ENCODE data around the gene FKBP14.

Gene FKBP14

DNA sequence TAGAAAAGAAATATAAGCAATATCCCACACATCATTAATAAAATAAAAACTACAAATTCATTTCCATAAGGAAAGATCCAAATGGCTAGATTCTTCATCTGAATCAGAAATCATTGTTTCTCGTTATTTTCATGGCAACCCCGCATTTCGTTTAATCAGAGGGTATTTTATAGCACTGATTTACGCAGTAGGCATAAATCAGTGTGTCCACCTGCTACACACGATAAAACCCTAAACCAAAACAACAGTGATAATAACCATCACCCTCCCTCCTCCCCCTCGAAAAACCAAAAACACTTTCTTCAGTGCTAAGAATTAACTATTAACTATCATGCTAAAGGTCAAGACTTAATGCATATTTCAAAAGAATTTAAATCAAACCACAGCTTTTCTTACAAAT is 16.5 kb downstream of the FKBP14 start:
- POLR2A ChIA-PET: no interaction called here
- DNase-seq (ENCODE audit: low read depth, low spot score): no peak
- no peak overlapping the region for H3K4me3 ChIP-seq (ENCODE audit: low read depth, low read length)
- TF ChIP-seq, protein P1, sequence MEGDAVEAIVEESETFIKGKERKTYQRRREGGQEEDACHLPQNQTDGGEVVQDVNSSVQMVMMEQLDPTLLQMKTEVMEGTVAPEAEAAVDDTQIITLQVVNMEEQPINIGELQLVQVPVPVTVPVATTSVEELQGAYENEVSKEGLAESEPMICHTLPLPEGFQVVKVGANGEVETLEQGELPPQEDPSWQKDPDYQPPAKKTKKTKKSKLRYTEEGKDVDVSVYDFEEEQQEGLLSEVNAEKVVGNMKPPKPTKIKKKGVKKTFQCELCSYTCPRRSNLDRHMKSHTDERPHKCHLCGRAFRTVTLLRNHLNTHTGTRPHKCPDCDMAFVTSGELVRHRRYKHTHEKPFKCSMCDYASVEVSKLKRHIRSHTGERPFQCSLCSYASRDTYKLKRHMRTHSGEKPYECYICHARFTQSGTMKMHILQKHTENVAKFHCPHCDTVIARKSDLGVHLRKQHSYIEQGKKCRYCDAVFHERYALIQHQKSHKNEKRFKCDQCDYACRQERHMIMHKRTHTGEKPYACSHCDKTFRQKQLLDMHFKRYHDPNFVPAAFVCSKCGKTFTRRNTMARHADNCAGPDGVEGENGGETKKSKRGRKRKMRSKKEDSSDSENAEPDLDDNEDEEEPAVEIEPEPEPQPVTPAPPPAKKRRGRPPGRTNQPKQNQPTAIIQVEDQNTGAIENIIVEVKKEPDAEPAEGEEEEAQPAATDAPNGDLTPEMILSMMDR (IDR thresholded peaks at IDR 0.05; ENCODE audit: insufficient read depth, low read length, missing control alignments): no peak
- CTCF ChIA-PET: interaction anchor here (0.9 kb wide), 1 partner anchor 60 kb away, joined by 3 read pairs; no protein-coding TSS in a partner anchor

DNA sequence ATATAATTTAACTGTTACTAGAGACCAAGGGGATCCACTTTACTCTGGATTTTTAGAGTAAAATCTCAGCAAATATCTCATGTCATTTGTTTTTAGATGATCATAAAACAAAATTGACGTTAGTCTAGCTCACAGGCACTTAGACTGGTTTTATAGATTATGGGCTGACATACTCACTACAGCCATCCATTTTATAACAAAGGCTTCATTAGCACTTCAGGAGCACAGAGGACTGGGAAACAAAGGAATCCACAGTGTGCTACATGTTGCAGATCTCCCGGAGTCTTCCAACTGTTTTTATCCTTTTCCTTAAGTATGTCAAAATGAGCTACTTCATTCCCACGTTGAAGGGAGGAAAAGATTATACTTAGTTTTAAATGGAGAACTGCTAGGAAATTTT is 21.0 kb downstream of the FKBP14 start:
- TF ChIP-seq, protein P1 (IDR thresholded peaks at IDR 0.05; ENCODE audit: insufficient read depth, low read length, missing control alignments): no peak
- ChIA-PET POLR2A (no interaction called here), CTCF (no interaction called here)
- DNase-seq (ENCODE audit: low read depth, low spot score): no peak
- no peak overlapping the region for H3K4me3 ChIP-seq (ENCODE audit: low read depth, low read length)

DNA sequence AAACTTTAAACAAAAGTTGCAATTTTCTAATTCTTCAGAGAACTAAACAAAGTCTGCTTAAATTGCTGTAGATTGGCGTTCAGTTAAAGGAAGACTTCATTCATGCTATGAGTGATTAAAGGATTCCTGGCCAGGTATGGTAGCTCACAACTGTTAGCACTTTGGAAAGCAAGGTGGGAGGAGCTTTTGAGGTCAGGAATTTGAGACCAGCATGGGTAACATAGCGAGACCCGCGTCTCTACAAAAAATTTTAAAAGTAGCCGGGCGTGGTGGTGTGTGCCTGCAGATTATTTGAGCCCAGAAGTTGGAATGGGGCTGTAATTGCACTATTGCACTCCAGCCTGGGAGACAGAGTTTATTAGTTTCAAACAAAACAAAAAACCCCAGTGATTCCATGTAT is 23.4 kb downstream of the FKBP14 start:
- POLR2A ChIA-PET: no interaction called here
- CTCF ChIA-PET: interaction anchor here (1.8 kb wide), 1 partner anchor 59 kb away, joined by 4 read pairs; no protein-coding TSS in a partner anchor
- no peak for DNase-seq (ENCODE audit: low read depth, low spot score)
- TF ChIP-seq, protein P1 (IDR thresholded peaks at IDR 0.05; ENCODE audit: insufficient read depth, low read length, missing control alignments): no peak
- H3K4me3 ChIP-seq (ENCODE audit: low read depth, low read length): no peak overlapping the region

DNA sequence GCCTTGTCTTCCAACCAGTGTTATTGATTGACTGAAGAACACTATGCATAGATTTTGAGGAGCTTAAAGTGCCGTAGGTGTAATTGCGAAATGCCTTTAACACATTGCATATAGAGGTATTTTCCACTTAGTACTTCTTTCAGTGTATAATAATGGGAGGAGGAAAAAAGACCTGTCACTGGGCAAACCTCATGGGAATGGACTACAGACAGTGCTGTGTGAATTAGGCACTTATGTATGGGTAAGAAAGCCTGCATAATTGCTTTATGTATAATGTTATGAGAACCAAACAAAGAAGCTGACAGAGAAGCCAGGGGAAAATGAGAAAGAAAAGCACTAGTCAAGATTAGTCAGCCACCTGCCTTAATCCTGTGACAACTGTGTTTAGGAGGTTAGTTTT is 24.5 kb downstream of the FKBP14 start:
- H3K4me3 ChIP-seq (ENCODE audit: low read depth, low read length): no peak overlapping the region
- POLR2A ChIA-PET: no interaction called here
- TF ChIP-seq, protein P1 (IDR thresholded peaks at IDR 0.05; ENCODE audit: insufficient read depth, low read length, missing control alignments): no peak
- DNase-seq (ENCODE audit: low read depth, low spot score): no peak
- CTCF ChIA-PET: no interaction called here

DNA sequence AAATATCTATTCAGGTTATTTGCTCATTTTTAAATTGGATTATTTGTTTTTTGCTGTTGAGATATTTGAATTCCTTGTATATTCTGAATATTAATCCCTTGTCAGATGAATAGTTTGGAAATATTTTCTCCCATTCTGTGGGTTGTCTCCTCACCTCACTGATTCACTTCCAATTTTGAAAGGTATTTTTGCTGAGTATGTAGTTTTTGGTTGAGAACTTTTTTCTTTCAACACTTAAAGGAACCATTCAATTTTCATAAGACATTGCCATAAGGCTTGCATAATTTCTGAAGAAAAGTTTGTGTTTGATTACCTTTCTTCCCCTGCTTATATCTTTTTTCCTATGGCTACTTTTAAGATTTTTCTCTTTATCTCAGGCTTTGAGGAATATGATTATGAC is 28.0 kb downstream of the FKBP14 start:
- CTCF ChIA-PET: no interaction called here
- TF ChIP-seq, protein P1 (IDR thresholded peaks at IDR 0.05; ENCODE audit: insufficient read depth, low read length, missing control alignments): no peak
- H3K4me3 ChIP-seq (ENCODE audit: low read depth, low read length): no peak overlapping the region
- DNase-seq (ENCODE audit: low read depth, low spot score): no peak
- POLR2A ChIA-PET: no interaction called here

DNA sequence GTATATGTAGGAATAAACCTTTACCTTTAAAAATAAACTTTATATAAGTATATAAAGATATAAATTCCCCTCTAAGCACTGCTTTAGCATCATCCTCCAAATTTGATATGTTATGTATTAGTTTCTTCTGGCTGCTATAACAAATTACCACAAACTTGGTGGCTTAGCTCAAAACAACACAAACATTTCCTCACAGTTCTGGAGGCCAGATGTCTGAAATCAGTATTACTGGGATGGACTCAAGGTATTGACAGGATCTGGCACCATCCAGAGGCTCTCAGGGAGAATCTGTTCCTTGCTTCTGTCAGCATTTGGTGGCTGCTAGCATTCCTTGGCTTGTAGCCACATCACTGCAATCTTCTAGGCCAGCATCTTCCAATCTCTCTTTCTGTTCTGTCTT is 30.2 kb downstream of the FKBP14 start:
- POLR2A ChIA-PET: no interaction called here
- CTCF ChIA-PET: no interaction called here

More for the DNA sequence above, 30.2 kb downstream of the FKBP14 start:
- TF ChIP-seq, protein P1 (IDR thresholded peaks at IDR 0.05; ENCODE audit: insufficient read depth, low read length, missing control alignments): no peak
- DNase-seq (ENCODE audit: low read depth, low spot score): no peak
- no peak overlapping the region for H3K4me3 ChIP-seq (ENCODE audit: low read depth, low read length)

Measured in AG04449 (cell line).